ENCODE results near the gene GTPBP8. TPM values are rescaled to one million over a fixed set of nuclear protein-coding genes. Genes with fewer than 3 reads are reported as not detected.
A peak's percentile ranks its signal among the peaks of the same experiment; 100 is the strongest.
"Not testable (repeated sequence)": the region's sequence is repeated elsewhere in the genome, so short reads cannot be mapped to it uniquely, and the experiment has no call there.

The GTPBP8 gene
- total RNA-seq, 2 experiments from 2014 or later: 27.6 to 29.6 TPM

DNA sequence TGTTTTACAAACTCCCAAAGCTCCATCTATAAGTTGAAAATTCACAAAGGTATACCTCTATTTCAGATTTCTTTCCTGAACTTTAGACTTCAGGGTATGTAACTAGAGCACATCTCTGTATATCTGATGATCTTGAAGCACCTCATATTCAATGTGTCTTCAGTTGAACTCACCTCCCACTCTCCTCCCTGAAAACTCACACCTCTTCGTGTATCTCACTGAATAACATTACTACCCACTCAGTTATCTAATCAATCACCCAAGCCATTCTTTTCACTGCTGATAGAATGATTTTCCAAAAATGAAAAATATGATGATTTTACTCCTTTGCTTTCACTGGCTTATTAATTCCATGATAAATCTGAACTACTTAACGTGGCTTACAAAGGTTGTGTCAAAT lies 52.9 kb downstream of the GTPBP8 start:
- no peaks in the 10 kb centered on the region for H3K27me3 Mint-ChIP-seq
- no peak overlapping the region for H3K27ac Mint-ChIP-seq
- peaks cover 5% of the 10 kb centered on the region for H3K9me3 Mint-ChIP-seq
- no peak overlapping the region for H3K4me3 Mint-ChIP-seq
- CTCF ChIA-PET: no interaction called here
- POLR2A ChIA-PET: no interaction called here
- peaks cover 3% of the 10 kb centered on the region for H3K4me1 Mint-ChIP-seq
- DNase-seq: no peak
- no peaks in the 10 kb centered on the region for H3K36me3 Mint-ChIP-seq (ENCODE audit: low read depth)

DNA sequence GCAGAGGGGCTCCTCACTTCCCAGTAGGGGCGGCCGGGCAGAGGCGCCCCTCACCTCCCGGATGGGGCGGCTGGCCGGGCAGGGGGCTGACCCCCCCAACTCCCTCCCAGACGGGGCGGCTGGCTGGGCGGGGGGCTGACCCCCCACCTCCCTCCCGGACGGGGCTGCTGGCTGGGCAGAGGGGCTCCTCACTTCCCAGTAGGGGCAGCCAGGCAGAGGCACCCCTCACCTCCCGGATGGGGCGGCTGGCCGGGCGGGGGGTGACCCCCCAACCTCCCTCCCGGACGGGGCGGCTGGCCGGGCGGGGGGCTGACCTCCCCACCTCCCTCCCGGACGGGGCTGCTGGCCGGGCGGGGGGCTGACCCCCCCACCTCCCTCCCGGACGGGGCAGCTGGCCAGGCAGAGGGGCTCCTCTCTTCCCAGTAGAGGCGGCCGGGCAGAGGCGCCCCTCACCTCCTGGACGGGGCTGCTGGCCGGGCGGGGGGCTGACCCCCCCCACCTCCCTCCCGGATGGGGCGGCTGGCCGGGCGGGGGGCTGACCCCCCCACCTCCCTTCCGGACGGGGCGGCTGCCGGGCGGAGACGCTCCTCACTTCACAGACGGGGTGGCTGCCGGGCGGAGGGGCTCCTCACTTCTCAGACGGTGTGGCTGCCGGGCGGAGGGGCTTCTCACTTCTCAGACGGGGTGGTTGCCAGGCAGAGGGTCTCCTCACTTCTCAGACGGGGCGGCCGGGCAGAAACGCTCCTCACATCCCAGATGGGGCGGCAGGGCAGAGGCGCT lies 55.6 kb downstream of the GTPBP8 start:
- POLR2A ChIA-PET; H3K27me3 Mint-ChIP-seq; H3K27ac Mint-ChIP-seq; DNase-seq; H3K9me3 Mint-ChIP-seq; H3K4me3 Mint-ChIP-seq; H3K36me3 Mint-ChIP-seq (ENCODE audit: low read depth); CTCF ChIA-PET; H3K4me1 Mint-ChIP-seq: not testable (repeated sequence)

DNA sequence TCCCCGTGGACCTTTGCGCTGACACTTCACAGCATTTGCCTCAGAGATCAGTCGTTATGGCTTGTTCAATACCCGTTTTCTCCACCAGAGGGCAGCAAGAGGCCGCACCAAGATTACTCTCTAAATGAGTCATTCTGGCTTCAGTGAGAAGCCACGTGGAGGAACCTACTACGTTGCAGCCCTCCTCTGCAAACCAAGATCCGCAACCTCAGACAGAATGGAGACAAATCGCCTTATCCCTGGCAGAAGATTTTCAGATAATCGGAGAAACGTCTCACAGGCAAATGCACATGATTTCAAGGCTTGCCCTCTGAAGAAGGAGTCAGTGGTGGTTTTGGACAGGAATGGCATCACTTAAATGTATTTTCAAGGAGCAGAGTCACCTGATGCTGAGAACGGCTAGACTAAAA lies 60.5 kb downstream of the GTPBP8 start:
- no peaks in the 10 kb centered on the region for H3K27me3 Mint-ChIP-seq
- POLR2A ChIA-PET: no interaction called here
- peak; percentile 90 for DNase-seq

More for the DNA sequence above, 60.5 kb downstream of the GTPBP8 start:
- H3K27ac Mint-ChIP-seq: no peak overlapping the region
- peaks cover 8% of the 10 kb centered on the region for H3K4me1 Mint-ChIP-seq
- no peak overlapping the region for H3K4me3 Mint-ChIP-seq
- no peaks in the 10 kb centered on the region for H3K36me3 Mint-ChIP-seq (ENCODE audit: low read depth)
- H3K9me3 Mint-ChIP-seq: no peaks in the 10 kb centered on the region
- CTCF ChIA-PET: interaction anchor here (1.8 kb wide), 1 partner anchor 237 kb away, joined by 6 read pairs; no protein-coding TSS in a partner anchor

Other genes with a start within 250 kb of the GTPBP8 start
- gene CD200R1L, start 144.1 kb upstream of the GTPBP8 start, total RNA-seq: not detected
- 1 to 10 TPM; 8.8 TPM for gene CD200R1, start 15.9 kb upstream of the GTPBP8 start, total RNA-seq
- not detected for gene BOC, start 220.6 kb downstream of the GTPBP8 start, total RNA-seq